Measurements from ENCODE around the gene CTRB2. TPM values are rescaled to one million over a fixed set of nuclear protein-coding genes. Genes with fewer than 3 reads are reported as not detected.

CTRB2 gene
- polyA plus RNA-seq, 1 of the 3 experiments (the other 2 are of a cell fraction), result not detected

Other genes starting within 250 kb of the CTRB2 start
- gene WDR59, start 222.0 kb downstream of the CTRB2 start, polyA plus RNA-seq (2012; rRNA removed), result 48.2 and 60.2 TPM in 2 replicates
- 20.6 and 23.7 TPM in 2 replicates for gene ZNRF1, start 208.1 kb downstream of the CTRB2 start, polyA plus RNA-seq (2012; rRNA removed)
- gene LDHD, start 90.4 kb downstream of the CTRB2 start, polyA plus RNA-seq (2012; rRNA removed), result 0.53 and 0.70 TPM in 2 replicates
- gene ZFP1, start 58.6 kb downstream of the CTRB2 start, polyA plus RNA-seq (2012; rRNA removed), result 3.0 and 3.7 TPM in 2 replicates
- not detected in 2 replicates for gene CTRB1, start 11.8 kb upstream of the CTRB2 start, polyA plus RNA-seq (2012; rRNA removed)
- 29.2 and 45.1 TPM in 2 replicates for gene BCAR1, start 44.5 kb upstream of the CTRB2 start, polyA plus RNA-seq (2012; rRNA removed)
- gene CFDP1, start 226.3 kb upstream of the CTRB2 start, polyA plus RNA-seq (2012; rRNA removed), result 37.9 and 46.0 TPM in 2 replicates

All from SK-N-SH (cell line).